ENCODE data around the gene KCNJ4.

Gene KCNJ4

DNA sequence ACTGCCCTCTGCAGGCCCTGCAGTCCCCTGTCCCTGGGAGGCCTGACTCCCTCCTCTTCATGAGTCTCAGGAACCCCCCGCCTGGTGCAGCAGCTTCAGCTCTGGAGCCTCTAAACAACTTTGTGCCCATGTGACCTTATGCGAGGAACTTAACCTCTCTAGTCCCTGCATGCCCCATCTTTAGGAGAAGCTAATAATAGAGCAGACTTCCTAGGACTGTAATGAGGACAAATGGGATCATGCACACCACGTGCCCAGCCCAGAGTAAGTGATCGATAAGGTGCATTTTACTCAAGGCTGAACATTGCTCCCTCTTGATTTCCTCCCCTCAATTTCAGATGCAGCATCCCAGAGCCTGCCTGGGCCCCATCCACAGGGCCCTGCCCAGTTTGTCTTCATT is 19.0 kb downstream of the KCNJ4 start:
- H3K27ac Mint-ChIP-seq, result no peak overlapping the region

DNA sequence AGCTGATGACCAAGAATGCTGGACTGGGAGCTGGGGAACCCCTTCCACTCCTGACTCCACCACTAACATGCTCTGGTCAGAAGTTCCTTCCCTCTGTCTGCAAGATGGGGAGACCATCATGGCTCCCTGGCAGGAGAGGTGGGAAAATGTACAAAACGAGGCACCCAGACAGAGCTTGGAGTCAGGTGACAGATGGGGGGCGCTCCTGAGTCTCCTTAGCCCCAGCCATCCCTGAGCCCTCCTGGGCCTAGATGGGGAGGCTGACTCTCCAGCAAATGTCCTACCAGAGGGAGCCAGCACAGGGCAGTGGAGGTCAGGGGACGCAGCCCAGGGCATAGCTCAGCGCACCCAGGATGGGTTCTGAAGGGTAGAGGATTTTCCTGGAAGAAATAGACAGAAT is 20.0 kb downstream of the KCNJ4 start:
- Mint-ChIP-seq H3K36me3 (ENCODE audit: low read depth) (no peaks in the 10 kb centered on the region), H3K27me3 (peaks cover 3% of the 10 kb centered on the region), H3K9me3 (no peaks in the 10 kb centered on the region), H3K4me1 (no peaks in the 10 kb centered on the region), H3K27ac (no peak overlapping the region), H3K4me3 (no peak overlapping the region)
- DNase-seq (no peak), ATAC-seq (no peak)

More for the DNA sequence above, 19.0 kb downstream of the KCNJ4 start:
- no peak for ATAC-seq
- Mint-ChIP-seq H3K36me3 (ENCODE audit: low read depth) (no peaks in the 10 kb centered on the region), H3K4me3 (no peak overlapping the region), H3K27me3 (peaks cover 4% of the 10 kb centered on the region), H3K9me3 (no peaks in the 10 kb centered on the region), H3K4me1 (no peaks in the 10 kb centered on the region)
- no peak for DNase-seq

- DNase-seq (no peak), ATAC-seq (no peak)
- Mint-ChIP-seq H3K27me3 (peaks cover 3% of the 10 kb centered on the region), H3K9me3 (no peaks in the 10 kb centered on the region), H3K27ac (no peak overlapping the region), H3K4me3 (no peak overlapping the region), H3K36me3 (ENCODE audit: low read depth) (no peaks in the 10 kb centered on the region), H3K4me1 (no peaks in the 10 kb centered on the region)
Observed at GRCh38 chr22:38433871-38434270, 21.1 kb downstream of the KCNJ4 start.

GRCh38 chr22:38432264-38432663 is 22.7 kb downstream of the KCNJ4 start:
- Mint-ChIP-seq H3K4me3 (no peak overlapping the region), H3K9me3 (no peaks in the 10 kb centered on the region), H3K27ac (no peak overlapping the region), H3K36me3 (ENCODE audit: low read depth) (no peaks in the 10 kb centered on the region), H3K27me3 (peaks cover 3% of the 10 kb centered on the region), H3K4me1 (no peaks in the 10 kb centered on the region)
- DNase-seq, result no peak
- no peak for ATAC-seq

GRCh38 chr22:38431266-38432010 is 23.6 kb downstream of the KCNJ4 start:
- no peaks in the 10 kb centered on the region for H3K9me3 Mint-ChIP-seq
- H3K4me1 Mint-ChIP-seq, result no peaks in the 10 kb centered on the region
- no peaks in the 10 kb centered on the region for H3K36me3 Mint-ChIP-seq (ENCODE audit: low read depth)
- H3K27me3 Mint-ChIP-seq, result peaks cover 3% of the 10 kb centered on the region
- H3K4me3 Mint-ChIP-seq, result no peak overlapping the region
- DNase-seq (no peak), ATAC-seq (no peak)
- H3K27ac Mint-ChIP-seq, result no peak overlapping the region

GRCh38 chr22:38429499-38430068 is 25.4 kb downstream of the KCNJ4 start:
- Mint-ChIP-seq H3K9me3 (no peaks in the 10 kb centered on the region), H3K36me3 (ENCODE audit: low read depth) (no peaks in the 10 kb centered on the region), H3K4me3 (no peak overlapping the region), H3K27ac (no peak overlapping the region), H3K4me1 (no peaks in the 10 kb centered on the region), H3K27me3 (peaks cover 3% of the 10 kb centered on the region)
- ATAC-seq, result no peak
- no peak for DNase-seq

DNA sequence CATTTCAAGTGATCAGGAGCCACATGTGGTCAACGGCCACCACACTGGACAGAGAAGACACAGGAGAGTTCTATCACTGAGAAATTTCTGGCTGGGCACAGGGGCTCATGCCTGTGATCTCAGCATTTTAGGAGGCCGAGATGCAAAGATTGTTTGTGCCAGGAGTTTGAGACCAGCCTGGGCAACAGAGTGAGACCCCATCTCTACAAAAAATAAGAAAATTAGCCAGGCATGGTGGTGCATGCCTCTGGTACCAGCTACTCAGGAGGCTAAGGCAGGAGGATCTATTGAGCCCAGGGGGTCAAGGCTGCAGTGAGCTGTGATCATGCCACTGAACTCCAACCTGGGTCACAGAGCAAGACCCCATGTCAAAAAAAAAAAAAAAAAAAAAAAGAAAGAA is 26.3 kb downstream of the KCNJ4 start:
- Mint-ChIP-seq H3K4me3 (no peak overlapping the region), H3K27me3 (peaks cover 3% of the 10 kb centered on the region), H3K27ac (no peak overlapping the region), H3K9me3 (no peaks in the 10 kb centered on the region), H3K4me1 (no peaks in the 10 kb centered on the region), H3K36me3 (ENCODE audit: low read depth) (no peaks in the 10 kb centered on the region)
- ATAC-seq (no peak), DNase-seq (no peak)

DNA sequence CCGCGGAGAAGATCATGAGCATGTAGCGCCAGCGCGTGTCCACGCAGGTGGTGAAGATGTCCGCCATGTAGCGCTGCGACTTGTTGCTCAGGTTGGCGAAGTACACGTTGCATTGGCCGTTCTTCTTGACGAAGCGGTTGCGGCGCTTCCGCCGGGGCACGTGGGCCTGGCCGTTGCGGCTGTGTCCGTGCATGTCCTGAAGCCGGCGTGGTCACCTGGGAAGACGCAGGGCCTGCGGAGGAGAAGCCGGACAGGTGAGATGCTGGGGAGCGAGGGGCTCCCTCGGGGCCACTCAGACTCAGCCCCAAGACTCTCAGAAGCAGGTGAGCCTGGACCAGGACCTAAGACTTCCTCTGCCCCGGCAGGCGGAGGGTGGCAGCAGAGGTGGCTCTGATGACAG is 27.1 kb downstream of the KCNJ4 start:
- H3K27ac Mint-ChIP-seq, result no peak overlapping the region
- no peak overlapping the region for H3K4me3 Mint-ChIP-seq
- H3K36me3 Mint-ChIP-seq (ENCODE audit: low read depth), result no peaks in the 10 kb centered on the region
- peaks cover 3% of the 10 kb centered on the region for H3K27me3 Mint-ChIP-seq
- H3K4me1 Mint-ChIP-seq, result no peaks in the 10 kb centered on the region
- H3K9me3 Mint-ChIP-seq, result no peaks in the 10 kb centered on the region
- DNase-seq, result no peak
- ATAC-seq, result peak; percentile 17

- Mint-ChIP-seq H3K36me3 (ENCODE audit: low read depth) (no peaks in the 10 kb centered on the region), H3K4me1 (no peaks in the 10 kb centered on the region), H3K27ac (no peak overlapping the region), H3K9me3 (no peaks in the 10 kb centered on the region), H3K4me3 (no peak overlapping the region), H3K27me3 (peaks cover 3% of the 10 kb centered on the region)
- ATAC-seq, result no peak
- DNase-seq, result no peak
Observed at GRCh38 chr22:38427465-38427864, 27.5 kb downstream of the KCNJ4 start.

DNA sequence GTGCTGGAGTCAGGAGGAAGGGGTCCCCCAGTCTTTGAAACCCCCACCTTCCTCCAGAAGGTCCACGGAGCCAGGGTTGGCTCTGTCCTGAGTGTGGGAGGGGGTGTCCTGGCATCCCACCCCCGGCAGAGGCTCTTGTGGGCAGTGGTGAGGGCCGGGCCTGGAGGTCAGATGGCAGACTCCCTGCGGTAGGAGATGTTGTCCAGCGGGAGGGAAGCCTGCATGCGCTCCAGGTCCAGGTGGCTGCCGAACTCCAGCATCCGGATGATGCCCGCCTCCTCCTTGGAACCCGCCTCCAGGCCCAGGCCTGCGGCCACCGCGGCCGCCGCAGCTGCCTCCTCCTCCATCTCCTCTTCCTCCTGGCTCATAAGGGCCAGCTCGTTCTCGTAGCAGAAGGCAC is 28.4 kb downstream of the KCNJ4 start:
- no peaks in the 10 kb centered on the region for H3K4me1 Mint-ChIP-seq
- H3K27ac Mint-ChIP-seq, result no peak overlapping the region
- peaks cover 2% of the 10 kb centered on the region for H3K27me3 Mint-ChIP-seq
- no peak for ATAC-seq
- no peak for DNase-seq
- no peak overlapping the region for H3K4me3 Mint-ChIP-seq
- no peaks in the 10 kb centered on the region for H3K9me3 Mint-ChIP-seq
- no peaks in the 10 kb centered on the region for H3K36me3 Mint-ChIP-seq (ENCODE audit: low read depth)

GRCh38 chr22:38424525-38425080 is 30.4 kb downstream of the KCNJ4 start:
- Mint-ChIP-seq H3K27ac (no peak overlapping the region), H3K4me1 (no peaks in the 10 kb centered on the region), H3K36me3 (ENCODE audit: low read depth) (no peaks in the 10 kb centered on the region), H3K4me3 (no peak overlapping the region), H3K27me3 (no peaks in the 10 kb centered on the region), H3K9me3 (no peaks in the 10 kb centered on the region)
- DNase-seq (no peak), ATAC-seq (no peak)

- H3K27me3 Mint-ChIP-seq, result no peaks in the 10 kb centered on the region
- no peak overlapping the region for H3K4me3 Mint-ChIP-seq
- no peak overlapping the region for H3K27ac Mint-ChIP-seq
- ATAC-seq, result no peak
- no peaks in the 10 kb centered on the region for H3K36me3 Mint-ChIP-seq (ENCODE audit: low read depth)
- no peaks in the 10 kb centered on the region for H3K9me3 Mint-ChIP-seq
- DNase-seq, result no peak
- H3K4me1 Mint-ChIP-seq, result no peaks in the 10 kb centered on the region
Observed at GRCh38 chr22:38423512-38424503, 31.2 kb downstream of the KCNJ4 start.

DNA sequence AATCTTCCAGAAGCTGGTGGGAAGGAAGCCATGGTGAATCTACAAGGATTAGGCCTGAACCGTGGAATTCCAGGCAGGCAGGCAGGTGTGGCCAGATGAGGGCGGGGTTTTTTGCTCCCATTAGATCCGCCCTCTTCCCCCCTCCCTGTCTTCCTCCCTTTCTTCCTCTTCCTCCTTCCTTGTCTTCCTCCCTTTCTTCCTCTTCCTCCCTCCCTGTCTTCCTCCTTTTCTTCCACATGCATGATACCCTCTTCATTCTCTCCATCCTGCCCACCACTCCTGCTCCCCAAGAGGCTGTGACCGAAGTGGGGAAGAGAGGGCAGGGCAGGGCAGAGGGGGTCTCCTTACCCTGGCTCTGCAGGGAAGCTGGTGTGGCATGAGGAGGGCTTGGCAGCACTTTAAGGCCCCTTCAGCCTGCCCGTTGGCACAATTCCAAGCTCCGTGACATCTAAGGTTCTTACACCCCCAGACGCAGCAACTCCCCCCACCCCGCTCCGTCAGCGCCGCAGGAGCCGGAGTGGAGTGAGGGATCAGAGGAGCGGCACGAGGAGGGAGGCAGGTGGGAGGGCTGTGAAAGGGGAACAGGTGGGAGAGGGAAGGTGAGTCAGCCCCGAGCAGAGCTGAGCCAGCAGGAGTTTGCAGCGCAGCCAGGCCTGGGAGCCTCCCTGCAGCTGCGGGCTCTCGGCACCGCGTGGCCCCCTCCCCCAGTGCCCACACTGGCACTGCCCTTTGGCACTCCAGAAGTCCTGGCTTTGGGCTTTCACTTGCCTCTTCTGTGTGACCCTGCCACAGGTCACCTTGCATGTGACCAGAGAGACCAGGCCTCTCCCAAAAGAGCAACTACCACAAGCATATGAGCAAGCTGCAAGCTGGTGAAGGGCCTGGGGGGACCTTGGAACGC is 32.1 kb downstream of the KCNJ4 start:
- ATAC-seq, result no peak
- no peaks in the 10 kb centered on the region for H3K36me3 Mint-ChIP-seq (ENCODE audit: low read depth)
- no peaks in the 10 kb centered on the region for H3K27me3 Mint-ChIP-seq
- H3K4me1 Mint-ChIP-seq, result no peaks in the 10 kb centered on the region
- DNase-seq, result no peak
- no peak overlapping the region for H3K27ac Mint-ChIP-seq
- H3K4me3 Mint-ChIP-seq, result no peak overlapping the region
- no peaks in the 10 kb centered on the region for H3K9me3 Mint-ChIP-seq

DNA sequence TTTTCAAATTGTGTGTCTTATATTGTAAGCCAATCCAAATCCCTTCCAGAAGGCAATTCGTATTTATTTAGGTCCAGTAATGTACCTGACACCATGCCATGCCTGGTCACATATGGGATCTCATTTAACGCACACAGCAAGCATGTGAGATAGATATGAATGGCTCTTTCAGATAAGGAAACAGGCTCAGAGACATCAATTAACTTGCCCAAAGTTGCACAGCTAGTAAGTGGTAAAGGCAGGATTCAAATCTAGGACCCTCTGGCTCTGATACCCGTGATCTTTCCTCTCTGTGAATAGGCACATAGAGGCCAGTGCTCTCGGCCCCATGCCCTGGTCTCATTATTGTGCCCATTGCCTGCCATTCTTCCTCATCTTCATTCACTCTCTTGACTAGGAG is 34.3 kb downstream of the KCNJ4 start:
- Mint-ChIP-seq H3K4me1 (no peaks in the 10 kb centered on the region), H3K36me3 (ENCODE audit: low read depth) (no peaks in the 10 kb centered on the region), H3K9me3 (no peaks in the 10 kb centered on the region), H3K27ac (no peak overlapping the region), H3K27me3 (no peaks in the 10 kb centered on the region), H3K4me3 (no peak overlapping the region)
- DNase-seq, result no peak
- no peak for ATAC-seq
